Ovary (tissue), 3 donors: ENCODE data around the gene DOCK1.

Source experiments
- EP300 ChIP-seq: sonication (generic); formaldehyde crosslinking; IDR thresholded peaks from one replicate; pipeline ENCODE4 v1.6.1; 2017; ENCODE audit warnings: antibody characterized with exemption
- POLR2A ChIP-seq: fragments of 450-650 bp; IDR thresholded peaks from one replicate; pipeline ENCODE4 v1.6.1; 2017; ENCODE audit warnings: antibody characterized with exemption, mild to moderate bottlenecking, moderate library complexity
- TF ChIP-seq, protein P1 (sequence below), 3 donors: fragments of 450-650 bp in 2 of 3; fragments of 200-600 bp in 1 of 3; IDR thresholded peaks; one replicate each; pipeline versions ENCODE4 v1.5.1 to v1.8.0; 2016 to 2022; ENCODE audit warnings: antibody characterized with exemption in 3 of 3, mild to moderate bottlenecking in 1 of 3
- donor health status: DM: no; HTN: no; CAD: no.

DNA sequence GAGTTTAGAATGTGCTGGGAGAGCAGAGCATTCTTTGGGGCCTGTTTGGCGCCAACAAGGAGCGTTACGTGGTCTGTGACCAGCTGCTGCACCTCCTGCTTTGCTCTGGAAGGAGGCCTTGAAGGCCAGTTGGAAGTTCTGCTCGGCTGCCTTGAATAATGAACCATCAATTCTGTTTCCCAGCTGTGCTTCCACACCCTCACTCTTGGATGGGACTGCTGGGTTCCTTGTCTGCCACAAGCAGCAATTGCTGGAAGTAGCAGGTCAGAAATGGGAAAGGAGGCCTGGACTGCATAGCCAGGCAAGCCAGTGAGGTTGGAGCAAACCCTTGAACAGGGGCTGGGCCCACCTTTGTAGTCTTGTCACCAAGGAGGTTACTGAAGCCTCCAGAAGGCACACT is 377.8 kb downstream of the DOCK1 start:
- no peak for TF ChIP-seq POLR2A
- TF ChIP-seq, protein P1, sequence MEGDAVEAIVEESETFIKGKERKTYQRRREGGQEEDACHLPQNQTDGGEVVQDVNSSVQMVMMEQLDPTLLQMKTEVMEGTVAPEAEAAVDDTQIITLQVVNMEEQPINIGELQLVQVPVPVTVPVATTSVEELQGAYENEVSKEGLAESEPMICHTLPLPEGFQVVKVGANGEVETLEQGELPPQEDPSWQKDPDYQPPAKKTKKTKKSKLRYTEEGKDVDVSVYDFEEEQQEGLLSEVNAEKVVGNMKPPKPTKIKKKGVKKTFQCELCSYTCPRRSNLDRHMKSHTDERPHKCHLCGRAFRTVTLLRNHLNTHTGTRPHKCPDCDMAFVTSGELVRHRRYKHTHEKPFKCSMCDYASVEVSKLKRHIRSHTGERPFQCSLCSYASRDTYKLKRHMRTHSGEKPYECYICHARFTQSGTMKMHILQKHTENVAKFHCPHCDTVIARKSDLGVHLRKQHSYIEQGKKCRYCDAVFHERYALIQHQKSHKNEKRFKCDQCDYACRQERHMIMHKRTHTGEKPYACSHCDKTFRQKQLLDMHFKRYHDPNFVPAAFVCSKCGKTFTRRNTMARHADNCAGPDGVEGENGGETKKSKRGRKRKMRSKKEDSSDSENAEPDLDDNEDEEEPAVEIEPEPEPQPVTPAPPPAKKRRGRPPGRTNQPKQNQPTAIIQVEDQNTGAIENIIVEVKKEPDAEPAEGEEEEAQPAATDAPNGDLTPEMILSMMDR (IDR thresholded peaks at IDR 0.05): no peak
- TF ChIP-seq EP300: no peak
